ENCODE data around the gene CATSPER3. TPM values are rescaled to one million over a fixed set of nuclear protein-coding genes. Genes with fewer than 3 reads are reported as not detected.

The CATSPER3 gene
- total RNA-seq, 1 experiment from 2014 or later = 0.37 TPM

DNA sequence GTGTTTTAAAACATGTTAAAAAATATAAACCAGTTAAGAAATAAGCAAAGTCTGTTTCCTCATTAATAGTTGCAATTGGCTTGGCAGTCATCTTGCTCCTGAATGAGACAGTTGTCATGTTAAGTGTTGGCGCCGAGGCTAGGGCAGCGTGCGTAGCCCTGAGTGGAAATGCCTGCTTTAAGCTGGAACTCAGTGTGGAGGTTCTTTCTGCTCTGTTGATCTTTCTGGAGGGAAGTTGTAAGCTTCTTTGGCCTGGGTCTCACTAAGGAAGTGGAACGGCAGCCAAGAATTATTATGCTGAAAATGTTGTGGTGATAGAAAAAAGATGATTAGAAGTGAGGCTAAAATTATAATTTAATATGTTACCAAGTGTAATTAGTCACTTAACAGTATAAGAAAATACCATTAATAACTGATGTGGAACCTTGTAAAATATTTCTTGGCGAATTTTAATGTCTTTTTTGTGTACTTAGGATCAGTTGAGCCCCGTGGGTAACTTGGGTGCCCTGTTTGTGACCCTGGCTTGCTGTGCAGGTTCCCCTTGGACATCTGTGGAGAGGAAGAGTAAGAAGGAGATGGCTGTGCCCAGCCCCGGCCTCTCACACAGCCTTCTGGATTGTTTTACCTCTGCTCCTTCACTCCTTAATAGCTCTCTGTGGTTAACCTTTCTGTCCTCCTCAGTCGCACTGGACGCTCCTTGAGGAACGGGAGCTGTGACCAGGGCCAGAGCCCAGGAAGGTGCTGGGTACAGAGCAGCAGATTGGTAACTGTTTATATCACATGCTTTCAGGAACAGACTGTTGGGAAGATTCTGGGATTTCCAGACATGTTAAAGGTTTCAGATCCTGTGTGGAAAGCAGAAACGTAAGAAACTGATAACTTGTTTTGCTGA lies 31.8 kb upstream of the CATSPER3 start:
- H3K9me3 Mint-ChIP-seq = no peaks in the 10 kb centered on the region
- no peak for TF ChIP-seq ARID4B (CRISPR knock-in tag; IDR thresholded peaks at IDR 0.05; ENCODE audit: borderline replicate concordance)
- TF ChIP-seq, protein P1, sequence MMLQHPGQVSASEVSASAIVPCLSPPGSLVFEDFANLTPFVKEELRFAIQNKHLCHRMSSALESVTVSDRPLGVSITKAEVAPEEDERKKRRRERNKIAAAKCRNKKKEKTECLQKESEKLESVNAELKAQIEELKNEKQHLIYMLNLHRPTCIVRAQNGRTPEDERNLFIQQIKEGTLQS (CRISPR knock-in tag; conservative IDR thresholded peaks at IDR 0.05) = no peak
- no peak for TF ChIP-seq ZNF416 (CRISPR knock-in tag; IDR thresholded peaks at IDR 0.05)
- no peak for TF ChIP-seq ZNF512 (CRISPR knock-in tag; IDR thresholded peaks at IDR 0.05; ENCODE audit: borderline replicate concordance)
- TF ChIP-seq ZBTB21 (CRISPR knock-in tag; IDR thresholded peaks at IDR 0.05; ENCODE audit: borderline replicate concordance) = no peak
- no peak overlapping the region for H3K27ac Mint-ChIP-seq
- H3K27me3 Mint-ChIP-seq (ENCODE audit: low read depth) = no peaks in the 10 kb centered on the region
- H3K4me1 Mint-ChIP-seq = peaks cover 3% of the 10 kb centered on the region; the same call in 1 of the 2 replicates
- H3K36me3 Mint-ChIP-seq = peaks cover 6% of the 10 kb centered on the region; the same call in 1 of the 2 replicates
- no peak for ATAC-seq
- no peak for DNase-seq (ENCODE audit: low spot score)
- POLR2A ChIA-PET = no interaction called here
- H3K4me3 Mint-ChIP-seq = no peak overlapping the region
- CTCF ChIA-PET = interaction anchor here (1.5 kb wide), 1 partner anchor 19 kb away, joined by 5 read pairs; no protein-coding TSS in a partner anchor

DNA sequence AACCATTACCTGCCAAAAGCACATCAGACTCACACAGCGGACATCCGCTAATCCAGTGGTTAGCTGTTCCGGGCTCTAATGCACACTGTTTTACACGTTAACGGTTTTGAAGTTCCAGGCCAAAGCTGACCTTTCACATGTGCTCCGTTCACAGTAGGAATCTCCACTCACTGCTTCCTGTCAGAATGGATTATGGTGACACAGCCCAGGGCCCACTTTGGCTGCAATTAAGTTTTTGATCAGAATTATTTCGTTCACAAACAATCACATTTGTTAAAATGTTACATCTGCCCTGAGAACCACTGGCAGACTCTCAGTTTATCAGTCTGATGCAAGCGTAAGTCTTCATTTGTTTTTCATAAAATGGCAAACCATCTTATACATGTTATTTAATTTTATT lies 30.2 kb upstream of the CATSPER3 start:
- Mint-ChIP-seq H3K4me3 (no peak overlapping the region), H3K4me1 (no peaks in the 10 kb centered on the region), H3K27me3 (ENCODE audit: low read depth) (no peaks in the 10 kb centered on the region), H3K9me3 (no peaks in the 10 kb centered on the region), H3K36me3 (0 out of 2 replicates have a peak, but pooled peaks cover 2% of the 10 kb centered on the region), H3K27ac (no peak overlapping the region)
- no peak for ATAC-seq
- DNase-seq (ENCODE audit: low spot score) = no peak
- ChIA-PET CTCF (interaction anchor here (1.1 kb wide), 1 partner anchor 20 kb away, joined by 3 read pairs; no protein-coding TSS in a partner anchor), POLR2A (no interaction called here)
- no peak for TF ChIP-seq ZNF423 (CRISPR knock-in tag; IDR thresholded peaks at IDR 0.05)
- no peak for TF ChIP-seq ZNF138 (CRISPR knock-in tag; conservative IDR thresholded peaks at IDR 0.05)
- TF ChIP-seq, protein P2, sequence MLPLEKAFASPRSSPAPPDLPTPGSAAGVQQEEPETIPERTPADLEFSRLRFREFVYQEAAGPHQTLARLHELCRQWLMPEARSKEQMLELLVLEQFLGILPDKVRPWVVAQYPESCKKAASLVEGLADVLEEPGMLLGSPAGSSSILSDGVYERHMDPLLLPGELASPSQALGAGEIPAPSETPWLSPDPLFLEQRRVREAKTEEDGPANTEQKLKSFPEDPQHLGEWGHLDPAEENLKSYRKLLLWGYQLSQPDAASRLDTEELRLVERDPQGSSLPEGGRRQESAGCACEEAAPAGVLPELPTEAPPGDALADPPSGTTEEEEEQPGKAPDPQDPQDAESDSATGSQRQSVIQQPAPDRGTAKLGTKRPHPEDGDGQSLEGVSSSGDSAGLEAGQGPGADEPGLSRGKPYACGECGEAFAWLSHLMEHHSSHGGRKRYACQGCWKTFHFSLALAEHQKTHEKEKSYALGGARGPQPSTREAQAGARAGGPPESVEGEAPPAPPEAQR (CRISPR knock-in tag; IDR thresholded peaks at IDR 0.05) = no peak
- TF ChIP-seq NFYB (CRISPR knock-in tag; conservative IDR thresholded peaks at IDR 0.05; ENCODE audit: low read depth) = no peak
- no peak for TF ChIP-seq NR2C2 (CRISPR knock-in tag; IDR thresholded peaks at IDR 0.05)
- TF ChIP-seq, protein P3, sequence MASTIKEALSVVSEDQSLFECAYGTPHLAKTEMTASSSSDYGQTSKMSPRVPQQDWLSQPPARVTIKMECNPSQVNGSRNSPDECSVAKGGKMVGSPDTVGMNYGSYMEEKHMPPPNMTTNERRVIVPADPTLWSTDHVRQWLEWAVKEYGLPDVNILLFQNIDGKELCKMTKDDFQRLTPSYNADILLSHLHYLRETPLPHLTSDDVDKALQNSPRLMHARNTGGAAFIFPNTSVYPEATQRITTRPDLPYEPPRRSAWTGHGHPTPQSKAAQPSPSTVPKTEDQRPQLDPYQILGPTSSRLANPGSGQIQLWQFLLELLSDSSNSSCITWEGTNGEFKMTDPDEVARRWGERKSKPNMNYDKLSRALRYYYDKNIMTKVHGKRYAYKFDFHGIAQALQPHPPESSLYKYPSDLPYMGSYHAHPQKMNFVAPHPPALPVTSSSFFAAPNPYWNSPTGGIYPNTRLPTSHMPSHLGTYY (CRISPR knock-in tag; IDR thresholded peaks at IDR 0.05) = no peak
- no peak for TF ChIP-seq ZNF425 (CRISPR knock-in tag; conservative IDR thresholded peaks at IDR 0.05)
- no peak for TF ChIP-seq ATF2 (CRISPR knock-in tag; IDR thresholded peaks at IDR 0.05; ENCODE audit: borderline replicate concordance, low read depth)
- no peak for TF ChIP-seq NFATC4 (CRISPR knock-in tag; IDR thresholded peaks at IDR 0.05)
- no peak for TF ChIP-seq NR1H2 (CRISPR knock-in tag; IDR thresholded peaks at IDR 0.05)
- TF ChIP-seq ZMAT4 (CRISPR knock-in tag; IDR thresholded peaks at IDR 0.05) = no peak
- TF ChIP-seq ATF1 (CRISPR knock-in tag; IDR thresholded peaks at IDR 0.05) = no peak
- no peak for TF ChIP-seq EMX1 (CRISPR knock-in tag; IDR thresholded peaks at IDR 0.05)

Data from WTC11 (cell line).